Lung (tissue), 12 donors: Measurements from ENCODE around the gene KRT78. TPM values are rescaled to one million over a fixed set of nuclear protein-coding genes. Genes with fewer than 3 reads are reported as not detected.

Experiments used
- ATAC-seq: fragments of 200-7000 bp; cut with Tn5 transposase; one replicate; pipeline ENCODE4 v1.9.1; 2020; ENCODE audit warnings: moderate number of reproducible peaks; ENCODE audit not compliant: insufficient read depth, low FRiP score
- DNase-seq, 3 donors: peaks; one replicate each; pipeline ENCODE4 v3.0.0-alpha.2; 2013 to 2017
- H3K27ac ChIP-seq, 2 donors: one replicate each; pipeline ENCODE4 v1.5.1; 2013; ENCODE audit warnings: mild to moderate bottlenecking in 2 of 2, moderate library complexity in 2 of 2, control low read depth in 1 of 2, inconsistent platforms in 1 of 2, low read depth in 1 of 2, low read length in 1 of 2
- H3K27me3 ChIP-seq, 3 donors: one replicate each; pipeline ENCODE4 v1.5.1; 2013; ENCODE audit warnings: low read length in 2 of 3; ENCODE audit not compliant: control insufficient read depth in 3 of 3, insufficient read depth in 3 of 3
- H3K36me3 ChIP-seq, 4 donors: one replicate each; pipeline ENCODE4 v1.5.1; 2013; ENCODE audit warnings: low read length in 4 of 4, mild to moderate bottlenecking in 1 of 4, moderate library complexity in 1 of 4; ENCODE audit not compliant: control insufficient read depth in 4 of 4, insufficient read depth in 4 of 4
- H3K4me1 ChIP-seq, 5 donors: one replicate each; pipeline ENCODE4 v1.5.1; 2013; ENCODE audit warnings: low read length in 5 of 5, mild to moderate bottlenecking in 2 of 5, moderate library complexity in 1 of 5; ENCODE audit not compliant: control insufficient read depth in 5 of 5, insufficient read depth in 5 of 5
- H3K4me3 ChIP-seq: one replicate; pipeline ENCODE4 v1.5.1; 2013; ENCODE audit warnings: mild to moderate bottlenecking, control low read depth, moderate library complexity
- H3K9ac ChIP-seq, 2 donors: one replicate each; pipeline ENCODE4 v1.5.1; 2013; ENCODE audit warnings: low read length in 2 of 2, control low read depth in 1 of 2; ENCODE audit not compliant: insufficient read depth in 1 of 2
- H3K9me3 ChIP-seq, 4 donors: one replicate each; pipeline ENCODE4 v1.5.1; 2013; ENCODE audit warnings: low read length in 3 of 4, mild to moderate bottlenecking in 1 of 4, moderate library complexity in 1 of 4; ENCODE audit not compliant: control insufficient read depth in 4 of 4, insufficient read depth in 3 of 4
- CTCF ChIP-seq: IDR thresholded peaks from 2 replicates; pipeline ENCODE4 v1.5.1; 2012; ENCODE audit warnings: mild to moderate bottlenecking; ENCODE audit errors: control extremely low read depth, extremely low read depth
- WGBS, 2 donors: extraction: QIAGEN DNeasy Blood & Tissue Kit; methylation state at CpG; one replicate each; pipeline ENCODE4 v1.1.7; 2013; 5-methylcytosine and 5-hydroxymethylcytosine counted together
- polyA plus RNA-seq, 2 donors: library from polyadenylated mRNA; stranded (reverse); fragments of 200-250 nt; gene quantifications; one replicate each; pipeline ENCODE4 v1.2.1, GENCODE V29; 2013
- total RNA-seq, 2 donors: library from RNA; depleted of rRNA in 1 of 2; stranded (reverse); fragments of >200 nt in 1 of 2; gene quantifications; one replicate each; pipeline ENCODE4 v1.2.1, GENCODE V29; 2014 to 2021
- donor health status: control.
- donor health status: control.
- donor health status: Bipolar disorder and iron deficiency.
- donor health status: healthy.
- donor health status: DM: yes; HTN: yes; CAD: no.

KRT78 gene
- total and polyA plus RNA-seq, 4 donors, result 0.02 to 0.65 TPM; not detected in 2

- H3K9ac ChIP-seq, result no peak overlapping the region
- no peak for DNase-seq
- peaks cover 0 to 3% (median 0%) of the 10 kb centered on the region in 4 donors for H3K9me3 ChIP-seq
- ATAC-seq, result no peak
- peaks cover 0 to 15% (median 3%) of the 10 kb centered on the region in 5 donors for H3K4me1 ChIP-seq
- no peak overlapping the region for H3K27ac ChIP-seq
- 72 to 88% methylated on average over 5 of the region's 5 CpGs for WGBS, 2 donors
- no peak for TF ChIP-seq CTCF
- no peak overlapping the region for H3K4me3 ChIP-seq
- H3K27me3 ChIP-seq, result peaks cover 0 to 36% (median 2%) of the 10 kb centered on the region in 3 donors
- no peaks in the 10 kb centered on the region for H3K36me3 ChIP-seq
Observed at GRCh38 chr12:52810554-52810953, 38.2 kb downstream of the KRT78 start.

- no peak for TF ChIP-seq CTCF
- WGBS, 2 donors, result 81 to 89% methylated on average over 7 of the region's 7 CpGs
Observed at GRCh38 chr12:52809166-52809565, 39.6 kb downstream of the KRT78 start.

GRCh38 chr12:52808573-52809160 is 40.1 kb downstream of the KRT78 start:
- Histone ChIP-seq H3K27ac (no peak overlapping the region), H3K9ac (no peak overlapping the region), H3K36me3 (no peaks in the 10 kb centered on the region), H3K4me1 (peaks cover 0 to 2% (median under 1%) of the 10 kb centered on the region in 5 donors), H3K4me3 (no peak overlapping the region), H3K9me3 (peaks cover 0 to 3% (median 0%) of the 10 kb centered on the region in 4 donors), H3K27me3 (peaks cover 0 to 36% (median 2%) of the 10 kb centered on the region in 3 donors)
- ATAC-seq, result no peak
- 92 to 93% methylated on average over 8 of the region's 8 CpGs for WGBS, 2 donors
- no peak for TF ChIP-seq CTCF
- DNase-seq, result no peak

More at GRCh38 chr12:52809166-52809565, 39.6 kb downstream of the KRT78 start:
- Histone ChIP-seq H3K9ac (no peak overlapping the region), H3K36me3 (no peaks in the 10 kb centered on the region), H3K4me1 (peaks cover 0 to 7% (median 3%) of the 10 kb centered on the region in 5 donors), H3K27me3 (peaks cover 0 to 36% (median 2%) of the 10 kb centered on the region in 3 donors), H3K4me3 (no peak overlapping the region), H3K27ac (no peak overlapping the region), H3K9me3 (peaks cover 0 to 3% (median 0%) of the 10 kb centered on the region in 4 donors)
- DNase-seq (no peak), ATAC-seq (no peak)
